Fibroblast of skin of left biceps (primary cell): ENCODE measurements around the gene TMEM54.

Source experiments
- DNase-seq, 2 experiments: peaks; one replicate each; pipeline ENCODE4 v3.0.0-alpha.2; 2013; ENCODE audit warnings: low read depth in 2 of 2

The TMEM54 gene

GRCh38 chr1:32881871-32882850 is 19.0 kb downstream of the TMEM54 start:
- DNase-seq, result no peak

- no peak for DNase-seq
These were observed 19.9 kb downstream of the TMEM54 start for GRCh38 chr1:32881291-32881690.

GRCh38 chr1:32878637-32879041 is 22.6 kb downstream of the TMEM54 start:
- DNase-seq, result no peak

- no peak for DNase-seq
These were observed 23.0 kb downstream of the TMEM54 start for GRCh38 chr1:32878183-32878582.

GRCh38 chr1:32877211-32878110 is 23.7 kb downstream of the TMEM54 start:
- no peak for DNase-seq

GRCh38 chr1:32876341-32877210 is 24.6 kb downstream of the TMEM54 start:
- DNase-seq, result no peak

- no peak for DNase-seq
These were observed 26.1 kb downstream of the TMEM54 start for GRCh38 chr1:32874860-32875752.

- no peak for DNase-seq
These were observed 27.7 kb downstream of the TMEM54 start for GRCh38 chr1:32873484-32873883.

- no peak for DNase-seq
These were observed 29.1 kb downstream of the TMEM54 start for GRCh38 chr1:32872192-32872460.

GRCh38 chr1:32871364-32872191 is 29.6 kb downstream of the TMEM54 start:
- no peak for DNase-seq

- no peak for DNase-seq
These were observed 30.4 kb downstream of the TMEM54 start, which contains the start of gene FNDC5 for GRCh38 chr1:32870615-32871363. TSS of gene FNDC5 (minus strand) at chr1:32870912.

GRCh38 chr1:32869923-32870614 is 31.1 kb downstream of the TMEM54 start:
- DNase-seq, result no peak

GRCh38 chr1:32868806-32869455 is 32.3 kb downstream of the TMEM54 start:
- no peak for DNase-seq

- DNase-seq, result no peak
These were observed 33.1 kb downstream of the TMEM54 start for GRCh38 chr1:32868085-32868484.

GRCh38 chr1:32867671-32868070 is 33.5 kb downstream of the TMEM54 start:
- DNase-seq, result no peak

GRCh38 chr1:32867151-32867550 is 34.0 kb downstream of the TMEM54 start:
- DNase-seq, result no peak

- DNase-seq, result no peak
These were observed 35.4 kb downstream of the TMEM54 start for GRCh38 chr1:32865639-32866405.
